ENCODE measurements around the gene PCDH12. TPM values are rescaled to one million over a fixed set of nuclear protein-coding genes. Genes with fewer than 3 reads are reported as not detected.

Gene PCDH12
- total and polyA plus RNA-seq, 2 experiments from 2014 or later = 0.42 to 4.5 TPM

DNA sequence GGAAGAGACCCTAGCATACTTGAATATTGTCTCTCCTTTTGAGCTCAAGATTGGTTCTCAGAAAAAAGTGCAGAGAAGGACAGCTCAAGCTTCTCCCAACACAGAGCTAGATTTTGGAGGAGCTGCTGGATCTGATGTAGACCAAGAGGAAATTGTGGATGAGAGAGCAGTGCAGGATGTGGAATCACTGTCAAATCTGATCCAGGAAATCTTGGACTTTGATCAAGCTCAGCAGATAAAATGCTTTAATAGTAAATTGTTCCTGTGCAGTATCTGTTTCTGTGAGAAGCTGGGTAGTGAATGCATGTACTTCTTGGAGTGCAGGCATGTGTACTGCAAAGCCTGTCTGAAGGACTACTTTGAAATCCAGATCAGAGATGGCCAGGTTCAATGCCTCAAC is 20.4 kb upstream of the PCDH12 start:
- Histone ChIP-seq H3K36me3 (replicated peaks; ENCODE audit: insufficient read depth, low read depth) (no peaks in the 10 kb centered on the region), H3K9me3 (ENCODE audit: low read depth) (no peaks in the 10 kb centered on the region), H3K79me2 (peaks cover 23% of the 10 kb centered on the region), H4K20me1 (ENCODE audit: insufficient read depth, poor library complexity, severe bottlenecking) (peaks cover 8% of the 10 kb centered on the region), H2AFZ (no peak overlapping the region), H3K27me3 (no peaks in the 10 kb centered on the region), H3K4me3 (no peak overlapping the region), H3K4me1 (ENCODE audit: insufficient read depth) (no peaks in the 10 kb centered on the region), H3K4me2 (no peak overlapping the region), H3K27ac (no peak overlapping the region), H3K9me2 (replicated peaks; ENCODE audit: insufficient read depth) (no peaks in the 10 kb centered on the region)
- no peak for DNase-seq (ENCODE audit: low spot score)
- TF ChIP-seq EZH2 (IDR thresholded peaks at IDR 0.05; ENCODE audit: borderline replicate concordance) = no peak

DNA sequence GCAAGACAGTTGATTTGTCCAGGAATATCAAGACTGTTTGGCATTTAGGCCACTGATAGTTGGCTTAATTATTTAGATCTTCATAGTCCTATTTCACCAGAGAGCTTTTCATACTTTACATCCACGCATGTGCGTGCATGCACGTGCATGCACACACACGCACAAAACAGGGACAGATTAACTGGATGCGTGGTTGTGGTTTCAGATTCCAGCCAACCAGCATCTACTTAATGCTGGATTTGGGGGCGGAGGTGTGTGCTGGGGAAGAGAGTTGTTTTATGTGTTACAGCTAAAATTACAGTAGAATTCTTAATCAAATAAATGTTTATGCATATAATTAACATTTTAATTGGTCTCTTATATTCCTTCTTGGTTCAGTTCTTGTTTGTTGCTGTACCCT is 18.2 kb upstream of the PCDH12 start:
- no peaks in the 10 kb centered on the region for H3K4me1 ChIP-seq (ENCODE audit: insufficient read depth)
- no peaks in the 10 kb centered on the region for H3K9me2 ChIP-seq (replicated peaks; ENCODE audit: insufficient read depth)
- no peak overlapping the region for H3K4me2 ChIP-seq
- DNase-seq (ENCODE audit: low spot score) = no peak
- H2AFZ ChIP-seq = no peak overlapping the region
- H3K79me2 ChIP-seq = peaks cover 43% of the 10 kb centered on the region
- H3K27me3 ChIP-seq = no peaks in the 10 kb centered on the region
- H4K20me1 ChIP-seq (ENCODE audit: insufficient read depth, poor library complexity, severe bottlenecking) = peaks cover 8% of the 10 kb centered on the region
- no peaks in the 10 kb centered on the region for H3K9me3 ChIP-seq (ENCODE audit: low read depth)
- 96% methylated on average over 6 of the region's 6 CpGs for WGBS (ENCODE audit: low lambda C conversion rate, missing lambda C conversion rate)
- no peak for TF ChIP-seq EZH2 (IDR thresholded peaks at IDR 0.05; ENCODE audit: borderline replicate concordance)
- no peak for TF ChIP-seq EZH2phosphoT487 (IDR thresholded peaks at IDR 0.05; ENCODE audit: low read depth, severe bottlenecking, unreplicated experiment)
- TF ChIP-seq, protein P1, sequence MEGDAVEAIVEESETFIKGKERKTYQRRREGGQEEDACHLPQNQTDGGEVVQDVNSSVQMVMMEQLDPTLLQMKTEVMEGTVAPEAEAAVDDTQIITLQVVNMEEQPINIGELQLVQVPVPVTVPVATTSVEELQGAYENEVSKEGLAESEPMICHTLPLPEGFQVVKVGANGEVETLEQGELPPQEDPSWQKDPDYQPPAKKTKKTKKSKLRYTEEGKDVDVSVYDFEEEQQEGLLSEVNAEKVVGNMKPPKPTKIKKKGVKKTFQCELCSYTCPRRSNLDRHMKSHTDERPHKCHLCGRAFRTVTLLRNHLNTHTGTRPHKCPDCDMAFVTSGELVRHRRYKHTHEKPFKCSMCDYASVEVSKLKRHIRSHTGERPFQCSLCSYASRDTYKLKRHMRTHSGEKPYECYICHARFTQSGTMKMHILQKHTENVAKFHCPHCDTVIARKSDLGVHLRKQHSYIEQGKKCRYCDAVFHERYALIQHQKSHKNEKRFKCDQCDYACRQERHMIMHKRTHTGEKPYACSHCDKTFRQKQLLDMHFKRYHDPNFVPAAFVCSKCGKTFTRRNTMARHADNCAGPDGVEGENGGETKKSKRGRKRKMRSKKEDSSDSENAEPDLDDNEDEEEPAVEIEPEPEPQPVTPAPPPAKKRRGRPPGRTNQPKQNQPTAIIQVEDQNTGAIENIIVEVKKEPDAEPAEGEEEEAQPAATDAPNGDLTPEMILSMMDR (IDR thresholded peaks at IDR 0.05; ENCODE audit: poor library complexity) = no peak
- no peaks in the 10 kb centered on the region for H3K36me3 ChIP-seq (replicated peaks; ENCODE audit: insufficient read depth, low read depth)
- no peak overlapping the region for H3K4me3 ChIP-seq
- H3K27ac ChIP-seq = no peak overlapping the region

GRCh38 chr5:141973871-141974595 is 16.0 kb upstream of the PCDH12 start:
- DNase-seq (ENCODE audit: low spot score) = no peak
- H3K4me2 ChIP-seq = no peak overlapping the region
- H3K79me2 ChIP-seq = peaks cover 58% of the 10 kb centered on the region
- peaks cover 8% of the 10 kb centered on the region for H4K20me1 ChIP-seq (ENCODE audit: insufficient read depth, poor library complexity, severe bottlenecking)
- no peaks in the 10 kb centered on the region for H3K9me2 ChIP-seq (replicated peaks; ENCODE audit: insufficient read depth)
- 84% methylated on average over 1 of the region's 1 CpG for WGBS (ENCODE audit: low lambda C conversion rate, missing lambda C conversion rate)
- H2AFZ ChIP-seq = no peak overlapping the region
- no peak for TF ChIP-seq EZH2 (IDR thresholded peaks at IDR 0.05; ENCODE audit: borderline replicate concordance)
- TF ChIP-seq EZH2phosphoT487 (IDR thresholded peaks at IDR 0.05; ENCODE audit: low read depth, severe bottlenecking, unreplicated experiment) = no peak
- TF ChIP-seq, protein P1 (IDR thresholded peaks at IDR 0.05; ENCODE audit: poor library complexity) = no peak
- no peak overlapping the region for H3K27ac ChIP-seq
- H3K36me3 ChIP-seq (replicated peaks; ENCODE audit: insufficient read depth, low read depth) = no peaks in the 10 kb centered on the region
- H3K4me1 ChIP-seq (ENCODE audit: insufficient read depth) = peaks cover 6% of the 10 kb centered on the region
- no peaks in the 10 kb centered on the region for H3K27me3 ChIP-seq
- no peaks in the 10 kb centered on the region for H3K9me3 ChIP-seq (ENCODE audit: low read depth)
- no peak overlapping the region for H3K4me3 ChIP-seq

DNA sequence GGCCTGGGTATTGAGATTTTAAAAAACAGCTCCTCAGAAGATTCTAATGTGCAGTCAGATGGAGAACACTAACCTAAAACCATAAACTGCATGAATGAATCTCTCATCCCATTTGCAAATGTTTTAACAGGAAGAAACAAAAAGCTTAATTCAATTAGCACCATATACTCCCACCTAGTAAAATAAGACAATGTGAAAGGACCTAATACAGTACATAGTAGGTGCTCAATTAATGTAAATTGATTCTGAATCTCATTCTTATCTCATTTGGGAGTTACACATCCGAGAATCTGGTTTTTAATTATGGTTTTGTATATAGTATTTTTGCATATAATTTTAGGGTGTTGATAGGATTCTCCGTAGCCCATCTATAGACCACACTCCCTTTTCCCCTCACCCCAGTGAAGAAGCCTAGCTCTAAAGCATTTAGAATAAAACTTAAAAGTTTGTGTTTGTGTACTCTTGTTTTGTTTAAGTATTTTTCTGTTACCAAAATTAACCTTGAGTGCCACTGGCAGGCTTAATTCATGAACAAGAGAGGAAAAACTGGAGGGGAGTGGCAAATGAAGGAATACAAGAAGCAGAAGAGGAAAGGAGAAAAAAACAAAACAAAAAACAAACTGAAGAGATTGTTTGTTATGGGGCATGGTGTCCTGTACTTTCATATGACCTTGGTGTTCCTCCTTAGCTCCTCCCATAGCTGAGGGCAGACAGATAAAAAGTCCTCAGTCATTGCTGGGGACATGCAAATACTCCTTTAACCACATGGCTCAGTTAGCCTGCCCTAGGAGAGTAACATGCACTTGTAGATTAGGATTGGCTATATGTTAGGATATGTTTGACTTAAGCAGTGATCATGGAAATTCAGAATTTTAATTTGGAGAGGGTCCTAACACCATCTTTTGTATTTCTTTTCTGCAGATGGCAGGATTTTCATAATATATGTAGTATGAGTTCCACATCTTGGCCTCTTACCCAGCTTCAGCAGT is 12.1 kb upstream of the PCDH12 start:
- Histone ChIP-seq H4K20me1 (ENCODE audit: insufficient read depth, poor library complexity, severe bottlenecking) (peaks cover 4% of the 10 kb centered on the region), H3K27me3 (no peaks in the 10 kb centered on the region), H3K4me2 (peak overlapping the region; percentile 75), H3K4me3 (peak overlapping the region; percentile 78), H3K9me2 (replicated peaks; ENCODE audit: insufficient read depth) (no peaks in the 10 kb centered on the region), H3K27ac (peak overlapping the region; percentile 97), H3K36me3 (replicated peaks; ENCODE audit: insufficient read depth, low read depth) (no peaks in the 10 kb centered on the region), H3K4me1 (ENCODE audit: insufficient read depth) (peaks cover 6% of the 10 kb centered on the region), H3K79me2 (peaks cover 47% of the 10 kb centered on the region), H2AFZ (peak overlapping the region; percentile 50), H3K9me3 (ENCODE audit: low read depth) (no peaks in the 10 kb centered on the region)
- peak; percentile 48 for DNase-seq (ENCODE audit: low spot score)
- 83% methylated on average over 2 of the region's 2 CpGs for WGBS (ENCODE audit: low lambda C conversion rate, missing lambda C conversion rate)
- TF ChIP-seq EZH2 (IDR thresholded peaks at IDR 0.05; ENCODE audit: borderline replicate concordance) (no peak), EZH2phosphoT487 (IDR thresholded peaks at IDR 0.05; ENCODE audit: low read depth, severe bottlenecking, unreplicated experiment) (no peak)
- TF ChIP-seq, protein P1 (IDR thresholded peaks at IDR 0.05; ENCODE audit: poor library complexity) = no peak

All from hepatocyte (in vitro differentiated cells).